HG02852 (cell line): ENCODE results near the gene PSAP.

ENCODE experiments used
- ATAC-seq: cut with Tn5 transposase; IDR thresholded peaks from one replicate; pipeline ENCODE4 v1.9.1; 2021; ENCODE audit warnings: mild to moderate bottlenecking, moderate library complexity; ENCODE audit not compliant: unreplicated experiment

PSAP gene

GRCh38 chr10:71829896-71830295 lies 21.2 kb downstream of the PSAP start:
- ATAC-seq: no peak

- ATAC-seq: no peak
Measured at GRCh38 chr10:71829171-71829570, 21.9 kb downstream of the PSAP start.

DNA sequence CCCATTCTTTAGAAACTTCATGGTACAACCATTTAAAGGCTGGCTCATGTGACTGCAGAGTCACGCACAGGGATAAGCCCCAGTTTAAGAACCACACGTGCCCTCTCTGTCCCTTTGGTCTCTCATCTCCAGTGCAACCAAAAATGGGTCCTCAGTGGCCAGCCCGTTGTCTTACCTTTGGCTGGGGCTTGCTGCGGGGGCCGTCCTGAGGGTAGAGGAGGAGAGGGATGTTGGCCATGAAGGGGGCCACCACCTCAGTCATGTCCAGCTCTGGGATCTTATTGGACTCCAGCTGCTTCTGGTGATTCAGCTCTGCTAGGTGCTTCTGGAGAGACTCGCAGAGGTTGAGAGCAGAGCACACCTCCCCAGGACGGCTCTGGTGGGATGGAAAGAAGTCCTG lies 22.3 kb downstream of the PSAP start:
- no peak for ATAC-seq

GRCh38 chr10:71827852-71828251 lies 23.2 kb downstream of the PSAP start:
- ATAC-seq: no peak

- no peak for ATAC-seq
Measured at GRCh38 chr10:71825217-71825616, 25.8 kb downstream of the PSAP start.

DNA sequence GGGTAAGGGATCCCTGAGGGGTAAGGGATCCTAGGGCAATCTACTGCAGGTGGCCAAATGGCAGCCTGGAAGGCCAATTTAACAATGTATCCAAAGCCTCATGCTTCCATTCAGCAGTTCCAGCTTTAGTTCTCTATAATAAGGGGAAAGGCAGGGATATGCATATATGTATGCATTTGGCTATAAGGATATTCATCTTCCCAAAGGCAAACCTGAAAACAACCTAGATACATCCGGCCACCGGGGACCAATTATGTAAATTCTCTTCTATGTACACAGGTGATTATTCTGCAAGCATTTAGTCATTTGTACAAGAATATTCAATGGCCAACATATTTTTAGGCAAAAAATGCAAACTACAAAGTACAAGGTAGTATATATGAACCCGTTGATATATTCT lies 26.7 kb downstream of the PSAP start:
- ATAC-seq: no peak

GRCh38 chr10:71823356-71823755 lies 27.7 kb downstream of the PSAP start:
- ATAC-seq: no peak

DNA sequence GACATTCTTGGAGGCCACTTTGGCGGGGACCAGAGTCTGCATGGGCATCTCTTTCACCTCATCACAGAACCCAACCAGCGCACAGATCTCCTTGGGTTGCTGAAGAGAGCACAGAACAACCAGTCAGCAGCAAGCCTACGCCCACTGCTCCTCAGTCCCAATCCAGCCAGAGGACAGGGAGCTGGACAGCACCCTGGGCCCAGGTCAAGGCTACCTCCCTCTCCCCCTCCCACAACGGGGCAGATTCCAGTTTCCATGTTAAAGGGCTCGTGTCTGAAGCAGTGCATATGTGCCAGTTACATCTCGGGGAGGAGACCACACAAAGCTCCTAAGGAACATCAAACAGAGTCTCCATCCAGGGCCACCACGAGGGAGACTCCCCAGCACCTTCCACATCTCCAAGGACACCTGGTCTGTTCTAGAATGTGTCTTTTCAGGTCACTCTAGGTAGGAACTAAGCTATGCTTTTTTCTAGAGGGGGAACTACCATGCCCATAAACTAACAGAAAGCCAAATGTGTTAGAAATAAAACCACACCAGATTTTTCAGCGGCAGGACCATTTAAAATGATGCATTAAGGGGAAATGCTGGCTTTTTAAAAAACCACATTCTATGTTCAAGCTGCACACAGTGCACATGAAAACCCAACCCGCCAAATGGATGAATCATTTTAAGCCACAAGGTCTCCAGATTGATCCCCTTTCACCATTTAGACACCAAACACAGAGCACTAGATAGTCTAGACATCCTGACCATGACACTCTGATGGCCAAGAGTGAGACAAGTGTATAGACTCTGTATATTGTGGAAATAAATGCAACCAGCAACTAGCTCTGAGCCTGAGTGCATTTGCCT lies 28.9 kb downstream of the PSAP start:
- ATAC-seq: no peak

DNA sequence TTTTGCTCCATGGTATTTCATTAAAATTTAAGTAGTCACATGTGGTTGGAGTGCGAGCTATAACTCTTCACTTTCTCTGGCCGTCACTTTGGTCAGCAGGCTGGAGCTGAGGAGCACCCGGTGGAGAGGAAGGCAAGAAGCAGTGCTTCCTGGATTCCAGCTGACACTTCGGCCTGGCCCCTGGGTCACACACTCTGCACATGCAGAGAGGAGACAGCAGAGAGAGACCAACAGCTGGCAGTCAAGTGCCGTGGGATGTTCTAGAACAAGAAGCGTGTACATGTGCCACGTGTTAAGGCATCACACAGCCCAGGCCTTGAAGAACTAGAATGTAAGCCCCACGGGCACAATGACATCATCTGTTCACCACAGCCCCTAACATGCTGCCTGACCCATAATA lies 30.1 kb downstream of the PSAP start:
- ATAC-seq: no peak

DNA sequence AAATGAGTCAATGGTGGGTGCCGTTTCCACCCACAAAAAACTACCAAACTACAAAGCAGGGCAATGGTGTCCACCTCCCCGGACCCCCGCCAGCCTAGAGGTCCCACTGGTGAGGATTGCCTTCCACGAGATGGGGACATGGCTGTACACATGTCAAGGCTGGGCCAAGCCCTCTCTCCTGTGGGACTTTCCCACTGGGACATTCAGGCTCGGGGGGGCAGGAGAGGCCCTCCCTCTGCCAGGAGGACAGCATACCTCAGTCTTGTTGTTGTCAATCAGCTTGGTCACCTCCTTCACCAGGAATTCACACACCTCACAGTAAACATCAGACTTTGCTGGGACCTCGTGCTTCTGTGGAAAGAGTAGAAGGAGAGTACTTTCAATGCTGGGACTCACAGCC lies 31.1 kb downstream of the PSAP start:
- no peak for ATAC-seq

GRCh38 chr10:71819441-71819861 lies 31.6 kb downstream of the PSAP start:
- ATAC-seq: no peak

- no peak for ATAC-seq
Measured at GRCh38 chr10:71818674-71819260, 32.3 kb downstream of the PSAP start.

DNA sequence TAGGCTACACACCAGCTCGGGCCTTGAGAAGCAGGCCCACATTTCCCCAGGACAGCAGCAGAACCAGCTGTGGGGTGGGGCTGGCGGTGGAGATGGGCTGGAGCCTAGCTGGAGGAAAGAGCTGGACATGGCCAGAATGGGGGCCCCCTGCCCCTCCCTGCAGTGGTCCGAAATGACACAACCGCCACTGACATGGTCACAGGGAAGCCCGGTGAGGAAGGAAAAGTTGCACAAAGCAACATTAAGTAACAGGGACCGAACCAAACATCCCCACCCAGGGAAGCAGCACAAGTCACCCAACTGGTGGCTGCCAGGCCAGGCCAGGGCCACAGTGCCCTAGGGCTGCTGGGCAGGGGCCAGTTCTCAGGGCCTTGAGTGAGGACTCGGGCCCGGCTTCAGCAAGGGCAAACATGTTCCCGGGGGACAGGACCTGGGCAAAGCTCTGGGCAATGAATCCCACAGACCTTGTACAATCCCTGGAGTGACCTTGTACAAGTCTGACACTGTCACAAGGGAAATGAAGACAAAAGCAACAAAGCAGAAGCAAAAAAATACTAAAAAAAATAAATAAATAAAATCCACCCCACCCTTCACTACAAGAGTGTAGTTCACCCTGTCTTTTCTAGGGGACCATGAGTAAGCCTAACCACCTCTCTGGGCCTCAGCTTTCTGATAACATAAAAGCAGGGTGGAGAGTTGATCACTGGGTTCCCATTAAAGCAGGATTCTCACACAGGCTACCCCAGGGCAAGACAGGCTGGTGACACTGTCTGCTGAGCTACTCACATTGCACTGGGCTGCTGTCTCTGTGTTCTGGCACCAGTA lies 33.0 kb downstream of the PSAP start:
- ATAC-seq: no peak

DNA sequence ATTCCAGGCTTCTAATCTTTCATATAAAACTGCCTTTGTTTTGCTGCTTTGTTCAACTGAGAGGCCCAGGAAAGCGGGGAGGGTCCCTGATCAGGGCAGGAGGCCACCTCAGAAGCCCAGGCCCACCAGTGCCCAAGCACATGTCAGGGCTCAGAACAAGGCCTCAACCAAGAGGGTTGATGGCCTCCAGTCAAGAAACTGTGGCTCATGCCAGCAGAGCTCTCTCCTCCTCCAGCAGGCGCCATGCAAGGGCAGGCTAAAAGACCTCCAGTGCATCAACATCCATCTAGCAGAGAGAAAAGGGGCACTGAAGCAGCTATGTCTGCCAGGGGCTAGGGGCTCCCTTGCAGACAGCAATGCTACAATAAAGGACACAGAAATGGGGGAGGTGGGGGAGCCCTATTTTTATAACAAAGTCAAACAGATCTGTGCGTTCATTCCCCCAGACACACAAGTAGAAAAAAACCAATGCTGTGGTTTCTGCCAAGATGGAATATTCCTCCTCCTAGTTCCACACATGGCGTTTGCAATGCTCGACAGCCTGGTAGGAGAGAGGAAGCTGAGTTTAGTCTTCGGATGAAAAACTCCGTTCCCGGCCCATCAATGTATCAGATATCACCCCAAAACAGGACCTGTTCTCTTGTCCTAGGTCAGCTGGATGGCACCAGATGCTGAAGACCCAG lies 34.0 kb downstream of the PSAP start:
- no peak for ATAC-seq

GRCh38 chr10:71816421-71816851 lies 34.6 kb downstream of the PSAP start:
- ATAC-seq: no peak

DNA sequence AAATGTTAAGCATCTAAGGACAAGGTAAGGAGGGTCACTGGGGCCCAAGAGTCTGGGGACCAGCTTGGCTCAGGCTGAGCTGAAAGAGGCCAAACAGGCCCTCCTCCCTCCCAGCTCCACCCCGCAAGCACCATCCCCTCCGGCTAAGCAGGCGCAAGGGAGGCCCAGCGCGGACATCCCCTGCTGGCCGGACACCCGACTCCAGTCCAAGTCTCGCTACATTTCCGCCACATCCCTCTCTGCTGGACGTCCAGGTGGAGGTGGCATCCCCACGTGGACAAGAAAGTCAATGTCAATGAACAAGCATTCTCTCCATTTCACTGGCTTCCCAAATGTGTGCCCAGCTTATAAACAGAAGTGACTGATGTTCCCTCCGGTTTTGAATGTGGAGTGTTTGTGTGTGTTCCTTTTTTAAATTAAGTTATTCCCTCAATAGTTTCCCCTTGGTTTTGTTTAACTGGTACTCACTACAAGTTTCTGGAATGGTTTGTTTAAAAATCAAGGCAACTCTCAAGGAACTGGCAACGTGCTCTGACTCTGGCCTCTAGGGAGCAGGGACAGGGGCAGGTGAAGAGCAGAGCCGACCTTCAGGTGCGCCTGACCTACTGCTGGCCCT lies 35.4 kb downstream of the PSAP start:
- ATAC-seq: no peak

GRCh38 chr10:71814922-71815411 lies 36.1 kb downstream of the PSAP start:
- ATAC-seq: no peak

- no peak for ATAC-seq
Measured at GRCh38 chr10:71812913-71813590, 38.0 kb downstream of the PSAP start.

- peak; percentile 78 for ATAC-seq
Measured at GRCh38 chr10:71812016-71812912, 38.8 kb downstream of the PSAP start.
